ENCODE data around the gene LMX1A.

DNA sequence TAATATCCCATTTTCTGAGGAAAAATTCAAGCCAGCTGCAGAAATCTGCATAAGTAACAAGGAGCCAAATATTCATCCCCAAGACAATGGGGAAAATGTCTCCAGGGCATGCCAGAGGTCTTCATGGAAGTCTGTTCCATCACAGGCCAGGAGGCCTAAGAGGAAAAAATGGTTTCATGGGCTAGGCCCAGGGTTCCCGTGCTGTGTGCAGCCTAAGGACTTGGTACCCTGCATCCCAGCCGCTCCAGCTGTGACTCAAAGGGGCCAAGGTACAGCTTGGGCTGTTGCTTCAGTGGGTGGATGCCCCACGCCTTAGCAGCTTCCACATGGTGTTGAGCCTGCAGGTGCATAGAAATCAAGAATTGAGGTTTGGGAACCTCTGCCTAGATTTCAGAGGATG, 173.5 kb downstream of the LMX1A start:
- TF ChIP-seq, protein P1, sequence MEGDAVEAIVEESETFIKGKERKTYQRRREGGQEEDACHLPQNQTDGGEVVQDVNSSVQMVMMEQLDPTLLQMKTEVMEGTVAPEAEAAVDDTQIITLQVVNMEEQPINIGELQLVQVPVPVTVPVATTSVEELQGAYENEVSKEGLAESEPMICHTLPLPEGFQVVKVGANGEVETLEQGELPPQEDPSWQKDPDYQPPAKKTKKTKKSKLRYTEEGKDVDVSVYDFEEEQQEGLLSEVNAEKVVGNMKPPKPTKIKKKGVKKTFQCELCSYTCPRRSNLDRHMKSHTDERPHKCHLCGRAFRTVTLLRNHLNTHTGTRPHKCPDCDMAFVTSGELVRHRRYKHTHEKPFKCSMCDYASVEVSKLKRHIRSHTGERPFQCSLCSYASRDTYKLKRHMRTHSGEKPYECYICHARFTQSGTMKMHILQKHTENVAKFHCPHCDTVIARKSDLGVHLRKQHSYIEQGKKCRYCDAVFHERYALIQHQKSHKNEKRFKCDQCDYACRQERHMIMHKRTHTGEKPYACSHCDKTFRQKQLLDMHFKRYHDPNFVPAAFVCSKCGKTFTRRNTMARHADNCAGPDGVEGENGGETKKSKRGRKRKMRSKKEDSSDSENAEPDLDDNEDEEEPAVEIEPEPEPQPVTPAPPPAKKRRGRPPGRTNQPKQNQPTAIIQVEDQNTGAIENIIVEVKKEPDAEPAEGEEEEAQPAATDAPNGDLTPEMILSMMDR (tag by site-specific recombination; IDR thresholded peaks at IDR 0.05) = no peak
- no peak for TF ChIP-seq ZNF830 (tag by site-specific recombination; IDR thresholded peaks at IDR 0.05; ENCODE audit: low read depth)
- TF ChIP-seq ZNF514 (tag by site-specific recombination; IDR thresholded peaks at IDR 0.05) = no peak
- no peak for TF ChIP-seq ZNF629 (tag by site-specific recombination; IDR thresholded peaks at IDR 0.05)
- TF ChIP-seq YY1 (tag by site-specific recombination; IDR thresholded peaks at IDR 0.05) = no peak
- TF ChIP-seq, protein P2, sequence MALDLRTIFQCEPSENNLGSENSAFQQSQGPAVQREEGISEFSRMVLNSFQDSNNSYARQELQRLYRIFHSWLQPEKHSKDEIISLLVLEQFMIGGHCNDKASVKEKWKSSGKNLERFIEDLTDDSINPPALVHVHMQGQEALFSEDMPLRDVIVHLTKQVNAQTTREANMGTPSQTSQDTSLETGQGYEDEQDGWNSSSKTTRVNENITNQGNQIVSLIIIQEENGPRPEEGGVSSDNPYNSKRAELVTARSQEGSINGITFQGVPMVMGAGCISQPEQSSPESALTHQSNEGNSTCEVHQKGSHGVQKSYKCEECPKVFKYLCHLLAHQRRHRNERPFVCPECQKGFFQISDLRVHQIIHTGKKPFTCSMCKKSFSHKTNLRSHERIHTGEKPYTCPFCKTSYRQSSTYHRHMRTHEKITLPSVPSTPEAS (tag by site-specific recombination; IDR thresholded peaks at IDR 0.05) = no peak
- TF ChIP-seq ZNF791 (tag by site-specific recombination; IDR thresholded peaks at IDR 0.05) = no peak
- TF ChIP-seq, protein P3, sequence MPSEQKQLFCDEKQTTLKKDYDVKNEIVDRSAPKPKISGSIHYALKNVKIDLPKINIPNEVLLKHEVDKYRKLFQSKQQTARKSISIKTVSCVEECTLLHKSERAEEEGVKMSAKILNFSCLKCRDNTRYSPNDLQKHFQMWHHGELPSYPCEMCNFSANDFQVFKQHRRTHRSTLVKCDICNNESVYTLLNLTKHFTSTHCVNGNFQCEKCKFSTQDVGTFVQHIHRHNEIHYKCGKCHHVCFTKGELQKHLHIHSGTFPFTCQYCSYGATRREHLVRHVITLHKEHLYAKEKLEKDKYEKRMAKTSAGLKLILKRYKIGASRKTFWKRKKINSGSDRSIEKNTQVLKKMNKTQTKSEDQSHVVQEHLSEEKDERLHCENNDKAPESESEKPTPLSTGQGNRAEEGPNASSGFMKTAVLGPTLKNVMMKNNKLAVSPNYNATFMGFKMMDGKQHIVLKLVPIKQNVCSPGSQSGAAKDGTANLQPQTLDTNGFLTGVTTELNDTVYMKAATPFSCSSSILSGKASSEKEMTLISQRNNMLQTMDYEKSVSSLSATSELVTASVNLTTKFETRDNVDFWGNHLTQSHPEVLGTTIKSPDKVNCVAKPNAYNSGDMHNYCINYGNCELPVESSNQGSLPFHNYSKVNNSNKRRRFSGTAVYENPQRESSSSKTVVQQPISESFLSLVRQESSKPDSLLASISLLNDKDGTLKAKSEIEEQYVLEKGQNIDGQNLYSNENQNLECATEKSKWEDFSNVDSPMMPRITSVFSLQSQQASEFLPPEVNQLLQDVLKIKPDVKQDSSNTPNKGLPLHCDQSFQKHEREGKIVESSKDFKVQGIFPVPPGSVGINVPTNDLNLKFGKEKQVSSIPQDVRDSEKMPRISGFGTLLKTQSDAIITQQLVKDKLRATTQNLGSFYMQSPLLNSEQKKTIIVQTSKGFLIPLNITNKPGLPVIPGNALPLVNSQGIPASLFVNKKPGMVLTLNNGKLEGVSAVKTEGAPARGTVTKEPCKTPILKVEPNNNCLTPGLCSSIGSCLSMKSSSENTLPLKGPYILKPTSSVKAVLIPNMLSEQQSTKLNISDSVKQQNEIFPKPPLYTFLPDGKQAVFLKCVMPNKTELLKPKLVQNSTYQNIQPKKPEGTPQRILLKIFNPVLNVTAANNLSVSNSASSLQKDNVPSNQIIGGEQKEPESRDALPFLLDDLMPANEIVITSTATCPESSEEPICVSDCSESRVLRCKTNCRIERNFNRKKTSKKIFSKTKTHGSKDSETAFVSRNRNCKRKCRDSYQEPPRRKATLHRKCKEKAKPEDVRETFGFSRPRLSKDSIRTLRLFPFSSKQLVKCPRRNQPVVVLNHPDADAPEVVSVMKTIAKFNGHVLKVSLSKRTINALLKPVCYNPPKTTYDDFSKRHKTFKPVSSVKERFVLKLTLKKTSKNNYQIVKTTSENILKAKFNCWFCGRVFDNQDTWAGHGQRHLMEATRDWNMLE (tag by site-specific recombination; conservative IDR thresholded peaks at IDR 0.05; ENCODE audit: low read depth) = no peak
- TF ChIP-seq, protein P4, sequence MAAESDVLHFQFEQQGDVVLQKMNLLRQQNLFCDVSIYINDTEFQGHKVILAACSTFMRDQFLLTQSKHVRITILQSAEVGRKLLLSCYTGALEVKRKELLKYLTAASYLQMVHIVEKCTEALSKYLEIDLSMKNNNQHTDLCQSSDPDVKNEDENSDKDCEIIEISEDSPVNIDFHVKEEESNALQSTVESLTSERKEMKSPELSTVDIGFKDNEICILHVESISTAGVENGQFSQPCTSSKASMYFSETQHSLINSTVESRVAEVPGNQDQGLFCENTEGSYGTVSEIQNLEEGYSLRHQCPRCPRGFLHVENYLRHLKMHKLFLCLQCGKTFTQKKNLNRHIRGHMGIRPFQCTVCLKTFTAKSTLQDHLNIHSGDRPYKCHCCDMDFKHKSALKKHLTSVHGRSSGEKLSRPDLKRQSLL (tag by site-specific recombination; IDR thresholded peaks at IDR 0.05) = no peak
- TF ChIP-seq ZNF202 (tag by site-specific recombination; IDR thresholded peaks at IDR 0.05; ENCODE audit: borderline replicate concordance) = no peak
- no peak for TF ChIP-seq OSR2 (tag by site-specific recombination; IDR thresholded peaks at IDR 0.05)

All from HEK293 (cell line).